Gastrocnemius medialis (tissue), 4 donors: ENCODE data around the gene KCND1.

Experiments
- CTCF ChIP-seq, 5 experiments: fragments of 450-650 bp in 3 of 5; fragments of 200-600 bp in 2 of 5; sonication (generic) in 2 of 5; IDR thresholded peaks in 4 of 5; conservative IDR thresholded peaks in 1 of 5; 1 replicate in 4 of 5; 2 replicates in 1 of 5; pipeline ENCODE4 v1.5.1; 2016 to 2019; ENCODE audit warnings: antibody characterized with exemption in 5 of 5, mild to moderate bottlenecking in 3 of 5, moderate library complexity in 3 of 5
- POLR2A ChIP-seq, 2 donors: fragments of 450-650 bp; IDR thresholded peaks; one replicate each; pipeline ENCODE4 v1.6.1; 2017; ENCODE audit warnings: antibody characterized with exemption in 2 of 2, mild to moderate bottlenecking in 2 of 2, moderate library complexity in 2 of 2

- TF ChIP-seq CTCF (IDR thresholded peaks at IDR 0.05 in 4 of 5, conservative IDR thresholded peaks at IDR 0.05 in 1 of 5) (no peak), POLR2A (IDR thresholded peaks at IDR 0.05) (no peak)
Observed at GRCh38 chrX:48971249-48972219, at the start of gene KCND1.
